SU-DHL-6 (cell line): ENCODE results near the gene PI4KA.

ENCODE experiments used
- EZH2phosphoT487 ChIP-seq: fragments of 200-600 bp; sonication (generic), shearing (Covaris generic); conservative IDR thresholded peaks from 2 replicates; pipeline ENCODE4 v1.6.1; 2018; ENCODE audit warnings: mild to moderate bottlenecking, antibody characterized with exemption, low read length, moderate library complexity, mixed read lengths
- TF ChIP-seq, protein P1 (sequence below): fragments of 200-600 bp; sonication (generic); IDR thresholded peaks from one replicate; pipeline ENCODE4 v1.5.1; 2017; ENCODE audit warnings: antibody characterized with exemption, mild to moderate bottlenecking, low read length, moderate library complexity; ENCODE audit not compliant: insufficient read depth, poor library complexity, severe bottlenecking

DNA sequence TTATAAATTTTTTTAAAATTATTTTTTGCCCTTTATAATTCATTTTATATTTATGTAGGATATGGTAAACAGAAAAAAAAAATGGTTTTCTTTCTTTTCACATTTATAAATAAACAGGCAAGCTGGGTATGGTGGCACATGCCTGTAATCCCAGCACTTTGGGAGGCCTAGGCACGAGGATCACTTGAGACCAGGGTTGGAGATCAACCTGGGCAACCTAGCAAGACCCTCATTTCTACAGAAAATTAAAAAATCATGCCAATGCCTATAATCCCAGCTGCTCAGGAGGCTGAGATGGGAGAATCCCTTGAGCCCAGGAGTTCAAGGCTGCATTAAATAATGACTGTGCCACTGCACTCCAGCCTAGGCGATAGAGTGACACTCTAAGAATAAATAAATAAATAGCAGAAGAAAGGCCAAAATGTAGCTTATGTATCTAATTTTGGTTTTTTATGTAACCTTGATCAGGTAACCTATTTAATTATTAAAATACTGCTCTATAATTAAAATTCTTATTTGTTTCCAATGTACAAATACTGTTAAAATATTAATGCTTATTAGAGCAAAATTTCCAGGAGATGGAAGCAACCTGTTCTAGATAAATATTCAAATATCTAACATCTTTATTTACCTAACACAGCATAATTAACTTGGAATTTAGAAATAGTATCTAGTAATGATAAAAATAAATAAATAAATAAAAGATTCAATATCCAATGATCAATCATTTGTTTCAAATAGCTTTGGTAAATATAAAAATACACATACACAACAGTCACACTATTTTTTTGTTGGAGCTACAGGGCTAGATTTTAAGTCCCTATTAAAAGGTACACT is 21.4 kb downstream of the PI4KA start:
- TF ChIP-seq, protein P1, sequence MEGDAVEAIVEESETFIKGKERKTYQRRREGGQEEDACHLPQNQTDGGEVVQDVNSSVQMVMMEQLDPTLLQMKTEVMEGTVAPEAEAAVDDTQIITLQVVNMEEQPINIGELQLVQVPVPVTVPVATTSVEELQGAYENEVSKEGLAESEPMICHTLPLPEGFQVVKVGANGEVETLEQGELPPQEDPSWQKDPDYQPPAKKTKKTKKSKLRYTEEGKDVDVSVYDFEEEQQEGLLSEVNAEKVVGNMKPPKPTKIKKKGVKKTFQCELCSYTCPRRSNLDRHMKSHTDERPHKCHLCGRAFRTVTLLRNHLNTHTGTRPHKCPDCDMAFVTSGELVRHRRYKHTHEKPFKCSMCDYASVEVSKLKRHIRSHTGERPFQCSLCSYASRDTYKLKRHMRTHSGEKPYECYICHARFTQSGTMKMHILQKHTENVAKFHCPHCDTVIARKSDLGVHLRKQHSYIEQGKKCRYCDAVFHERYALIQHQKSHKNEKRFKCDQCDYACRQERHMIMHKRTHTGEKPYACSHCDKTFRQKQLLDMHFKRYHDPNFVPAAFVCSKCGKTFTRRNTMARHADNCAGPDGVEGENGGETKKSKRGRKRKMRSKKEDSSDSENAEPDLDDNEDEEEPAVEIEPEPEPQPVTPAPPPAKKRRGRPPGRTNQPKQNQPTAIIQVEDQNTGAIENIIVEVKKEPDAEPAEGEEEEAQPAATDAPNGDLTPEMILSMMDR = no peak
- no peak for TF ChIP-seq EZH2phosphoT487
